HG02943 (cell line): ENCODE results near the gene CAMSAP2.

ENCODE experiments used
- ATAC-seq: cut with Tn5 transposase; IDR thresholded peaks from one replicate; pipeline ENCODE4 v1.9.1; 2021; ENCODE audit warnings: mild to moderate bottlenecking, low read depth, moderate library complexity; ENCODE audit not compliant: unreplicated experiment

The CAMSAP2 gene

GRCh38 chr1:200895801-200896530 is 157.3 kb downstream of the CAMSAP2 start:
- peak; percentile 61 for ATAC-seq

DNA sequence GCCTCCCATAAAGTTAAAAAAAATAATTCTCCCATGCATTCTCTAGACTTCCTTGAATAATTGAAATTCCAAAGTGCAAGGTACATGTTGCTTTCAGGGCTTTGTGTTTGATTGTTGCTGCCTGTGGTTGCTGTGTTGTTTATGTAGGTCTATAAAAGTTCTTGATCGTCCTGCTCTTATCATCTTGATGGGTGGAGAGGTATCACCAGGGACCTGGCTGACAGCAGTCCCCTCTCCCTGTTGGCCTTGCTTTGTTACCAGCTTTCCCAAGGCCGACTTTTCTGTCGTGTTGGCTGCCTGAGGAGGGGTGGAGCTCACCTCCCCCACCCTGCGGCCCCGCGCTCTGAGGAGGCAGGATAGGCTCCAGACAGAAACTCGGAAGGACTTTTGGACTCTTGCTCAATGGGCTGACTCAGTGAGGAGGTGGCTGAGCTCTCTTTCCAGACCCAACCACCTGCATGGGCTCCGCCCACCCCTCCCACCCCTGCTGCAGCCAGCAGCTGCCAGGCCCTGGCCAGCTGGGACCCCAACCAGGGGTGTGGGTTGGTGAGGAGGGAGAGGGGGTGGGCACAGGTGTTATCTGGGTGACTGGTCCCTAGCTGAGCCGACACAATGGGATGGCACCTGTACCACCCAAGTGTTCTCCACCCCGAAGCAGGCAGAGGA is 158.0 kb downstream of the CAMSAP2 start:
- no peak for ATAC-seq

DNA sequence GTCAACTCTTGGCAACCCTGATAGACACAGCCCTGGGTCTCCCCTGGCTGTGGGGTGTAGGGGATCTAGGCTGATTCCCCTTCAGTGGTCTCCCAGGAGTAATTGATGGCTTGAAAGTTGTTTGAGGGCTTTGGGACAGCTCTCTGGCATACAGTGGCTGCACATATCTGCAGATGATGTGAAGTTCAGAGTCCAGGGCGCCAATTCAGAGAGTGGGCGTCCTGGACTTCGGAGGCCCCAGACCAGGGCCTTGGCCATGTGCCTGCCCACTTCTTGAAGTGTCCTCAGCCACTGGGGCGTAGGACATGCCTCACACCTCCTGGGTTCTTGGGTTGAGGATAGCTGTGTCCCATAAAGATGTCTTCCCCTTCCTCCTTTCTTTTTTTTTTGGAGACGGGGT is 158.6 kb downstream of the CAMSAP2 start:
- ATAC-seq = no peak

DNA sequence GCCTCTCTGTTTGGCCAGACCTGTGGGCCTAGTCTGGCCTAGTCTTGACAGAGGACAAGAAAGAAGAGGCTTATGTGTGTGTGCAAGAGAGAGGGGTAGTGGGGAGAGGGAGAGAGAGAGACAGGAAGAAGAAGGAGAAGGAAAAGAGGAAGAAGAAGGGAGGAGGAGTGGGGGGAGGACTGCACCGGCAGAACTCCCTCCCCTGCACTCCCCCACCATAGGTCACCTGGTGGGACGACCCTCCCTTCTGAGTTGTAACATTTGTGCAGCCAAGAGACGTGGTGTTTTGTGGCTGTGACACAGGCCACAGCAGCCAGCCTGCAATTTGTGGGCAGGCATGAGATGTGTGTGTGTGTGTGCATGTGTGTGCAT is 160.3 kb downstream of the CAMSAP2 start:
- ATAC-seq = no peak

DNA sequence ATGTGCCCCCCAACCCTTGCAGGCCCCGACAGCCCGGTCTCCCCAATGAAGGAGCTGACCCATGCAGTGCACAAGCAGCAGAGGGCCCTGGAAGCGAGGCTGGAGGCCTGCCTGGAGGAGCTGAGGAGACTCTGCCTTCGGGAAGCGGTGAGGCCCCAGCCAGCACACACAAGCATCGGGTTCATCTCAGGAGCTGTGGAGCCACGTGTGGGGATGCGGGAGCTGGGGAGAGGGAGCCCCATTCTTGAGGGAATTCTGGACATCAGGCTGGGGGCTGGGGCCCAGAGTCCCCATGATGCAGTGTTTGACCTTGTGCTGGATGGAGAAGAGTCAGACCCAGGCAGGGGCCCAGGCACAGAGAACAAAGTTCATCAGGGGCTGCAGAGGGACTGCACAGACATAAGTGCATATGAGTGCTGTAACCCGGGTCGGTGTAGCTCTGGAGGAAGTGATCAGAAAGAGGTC is 160.8 kb downstream of the CAMSAP2 start:
- ATAC-seq = no peak

- ATAC-seq = no peak
Observed at GRCh38 chr1:200899954-200900867, 161.5 kb downstream of the CAMSAP2 start.

GRCh38 chr1:200900877-200901276 is 162.2 kb downstream of the CAMSAP2 start:
- ATAC-seq = no peak

DNA sequence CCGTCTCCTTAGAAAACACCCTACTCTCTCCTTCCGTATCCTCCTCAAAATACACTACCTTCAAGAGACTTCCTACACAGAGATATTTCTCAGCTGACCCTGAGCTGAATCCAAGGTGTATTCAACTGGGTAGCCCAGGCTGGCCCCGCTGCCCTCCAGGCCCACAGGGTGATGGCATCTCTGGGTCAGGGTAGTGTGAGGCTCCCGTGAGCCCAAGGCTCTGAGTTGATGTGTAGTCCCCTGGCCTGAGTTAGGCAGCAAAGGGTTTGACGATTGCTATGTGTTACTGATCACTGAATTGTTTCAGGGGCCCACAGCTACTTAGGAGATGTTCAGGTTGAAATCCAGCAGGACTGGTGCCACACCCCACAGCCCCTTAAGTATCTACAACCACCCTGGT is 162.7 kb downstream of the CAMSAP2 start:
- no peak for ATAC-seq

DNA sequence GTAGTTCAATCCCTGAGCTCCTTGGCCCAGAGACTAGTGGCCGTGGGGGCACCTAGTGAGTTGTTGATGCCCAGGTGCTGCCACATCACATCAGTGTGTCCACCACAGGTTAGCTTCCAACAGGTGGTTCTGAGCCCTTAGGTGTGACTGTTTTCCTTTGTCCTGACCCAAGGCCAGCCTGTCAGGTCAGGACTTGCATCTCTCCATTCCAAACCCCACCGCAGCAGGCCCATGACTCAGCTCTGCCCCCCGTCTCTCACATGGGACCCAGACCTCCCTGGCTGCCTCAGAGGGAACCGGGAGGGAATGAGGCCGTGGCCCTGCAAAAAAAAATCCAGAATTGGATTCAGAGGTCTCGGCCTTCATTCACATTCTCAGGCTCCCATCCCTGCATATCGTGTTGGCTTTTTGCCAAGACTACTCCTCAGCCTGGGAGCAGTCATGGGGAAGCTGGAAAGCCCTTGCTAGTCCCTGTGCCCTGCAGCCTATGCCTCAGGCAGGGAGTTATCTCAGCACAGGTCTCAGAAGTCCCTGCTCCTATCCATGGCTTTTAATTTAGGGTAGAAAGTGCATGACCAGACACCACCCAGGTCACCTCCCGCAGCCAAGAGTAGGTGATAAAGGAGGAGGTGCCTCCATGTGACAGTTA is 163.2 kb downstream of the CAMSAP2 start:
- no peak for ATAC-seq

- no peak for ATAC-seq
Observed at GRCh38 chr1:200903793-200904192, 165.1 kb downstream of the CAMSAP2 start.

- ATAC-seq = no peak
Observed at GRCh38 chr1:200904772-200905171, 166.1 kb downstream of the CAMSAP2 start.

DNA sequence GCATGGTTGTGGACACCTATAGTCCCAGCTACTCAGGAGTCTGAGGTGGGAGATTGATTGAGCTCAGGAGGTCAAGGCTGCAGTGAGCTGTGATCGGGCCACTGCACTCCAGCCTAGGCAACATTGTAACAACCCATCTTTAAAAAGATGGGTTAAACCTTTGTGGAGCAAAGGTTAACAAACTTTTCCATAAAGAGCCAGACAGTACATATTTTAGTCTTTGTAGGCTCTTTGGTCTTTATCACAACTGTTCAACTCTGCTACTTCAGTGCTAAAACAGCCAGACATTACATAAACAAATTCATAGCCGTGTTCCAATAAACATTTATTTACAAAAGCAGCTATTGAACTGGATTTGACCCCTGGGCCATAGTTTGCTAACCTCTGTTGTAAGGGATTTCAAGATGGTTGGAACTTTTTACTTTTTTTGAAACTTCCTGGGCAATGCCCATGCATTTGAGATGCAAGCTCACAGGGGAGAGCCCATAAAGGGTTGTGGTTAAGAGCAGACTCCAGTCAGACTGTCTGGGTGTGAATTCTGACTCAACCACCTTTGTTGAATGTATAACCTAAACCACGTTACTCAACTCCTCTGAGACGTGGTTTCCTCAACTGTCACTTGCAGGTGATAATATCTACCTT is 166.8 kb downstream of the CAMSAP2 start:
- no peak for ATAC-seq

DNA sequence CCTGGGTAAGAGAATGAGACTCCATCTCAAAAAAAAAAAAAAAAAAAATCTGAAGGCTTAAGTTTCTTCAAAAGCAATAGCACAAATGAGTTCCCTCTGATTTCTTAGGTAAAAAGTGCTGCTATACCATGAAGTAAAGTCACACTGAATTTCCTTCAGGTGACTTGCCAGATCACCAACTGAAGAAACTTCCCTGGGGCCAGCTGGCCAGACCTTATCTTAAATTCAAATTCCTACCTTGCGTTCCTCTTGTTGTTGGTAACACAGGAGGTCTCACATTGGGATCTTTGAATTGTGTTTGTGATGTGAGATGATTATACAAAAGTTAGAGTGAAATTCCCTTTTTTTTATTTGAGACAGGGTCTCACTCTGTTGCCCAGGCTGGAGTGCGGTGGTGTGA is 167.8 kb downstream of the CAMSAP2 start:
- no peak for ATAC-seq

DNA sequence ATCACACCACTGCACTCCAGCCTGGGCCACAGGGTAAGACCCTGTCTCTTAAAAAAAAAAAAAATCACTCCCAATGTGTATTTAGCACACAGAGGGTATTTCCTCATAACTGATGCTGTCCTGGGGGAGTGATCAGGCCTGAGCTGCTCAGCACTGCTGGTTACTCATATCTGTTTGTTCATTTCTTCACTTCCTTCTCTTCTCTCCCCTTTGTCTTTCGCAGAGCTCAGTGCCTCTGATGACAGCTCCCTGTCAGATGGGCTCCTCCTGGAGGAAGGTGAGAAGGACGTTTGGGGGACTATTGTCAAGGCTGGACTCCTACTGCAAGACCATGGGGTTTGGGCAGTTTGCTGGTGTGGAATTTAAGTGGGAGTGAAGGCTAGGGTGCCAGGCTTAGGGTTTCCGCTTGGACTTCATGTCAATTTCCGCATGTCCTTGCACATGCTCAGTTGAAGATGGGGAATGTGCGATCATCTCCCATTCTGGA is 169.0 kb downstream of the CAMSAP2 start:
- peak; percentile 48 for ATAC-seq

DNA sequence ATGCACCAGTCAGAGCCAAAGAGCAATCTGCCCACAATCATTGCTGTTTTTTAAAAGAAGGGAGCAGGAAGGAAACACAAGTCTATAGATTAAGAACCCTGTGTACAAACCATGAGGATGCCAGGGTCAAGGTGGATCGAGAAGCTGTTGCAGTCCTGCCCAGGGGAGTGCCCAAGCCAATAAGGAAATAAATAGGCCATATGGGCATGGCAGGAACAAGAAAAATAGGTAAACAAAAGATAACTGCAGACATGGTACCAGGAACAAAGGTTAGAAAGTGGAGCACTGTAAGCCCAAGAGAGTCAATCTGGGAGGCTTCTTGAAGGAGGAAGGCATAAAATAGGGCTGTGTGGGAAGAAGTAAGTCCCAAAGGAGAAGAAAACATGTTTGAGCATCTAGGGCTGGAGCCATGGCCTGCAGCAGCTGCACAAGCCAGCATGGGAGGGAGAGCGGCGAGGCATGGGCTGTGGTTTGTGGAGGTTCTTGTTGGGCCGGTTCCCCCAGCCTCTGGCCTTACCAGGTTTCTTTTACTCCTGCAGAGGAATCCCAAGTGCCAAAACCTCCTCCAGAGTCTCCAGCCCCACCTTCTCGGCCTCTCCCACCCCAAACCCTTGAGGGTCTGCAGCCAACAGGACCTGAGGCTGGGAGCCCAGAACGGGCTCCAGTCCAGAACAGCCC is 169.6 kb downstream of the CAMSAP2 start:
- no peak for ATAC-seq

DNA sequence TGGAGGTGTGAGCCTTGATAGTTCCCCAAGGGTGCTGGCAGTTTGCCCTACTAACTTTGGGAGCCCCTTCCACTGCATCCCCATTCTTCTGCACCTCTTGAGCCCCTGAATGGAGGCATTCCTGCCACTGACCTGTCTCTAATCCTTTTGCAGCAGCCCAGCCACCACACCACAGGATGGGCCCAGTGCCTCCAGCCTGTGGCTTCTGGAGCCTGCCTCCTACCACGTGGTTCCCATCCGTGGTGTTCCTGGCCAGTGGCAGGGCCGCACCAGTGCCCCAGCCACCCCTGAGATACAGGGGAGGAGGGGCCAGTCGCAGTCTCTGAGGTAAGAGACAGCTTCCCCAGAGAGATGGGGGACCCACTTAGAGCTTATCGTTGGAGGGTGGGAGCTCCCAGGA is 170.4 kb downstream of the CAMSAP2 start:
- ATAC-seq = peak; percentile 35

GRCh38 chr1:200909757-200910239 is 171.1 kb downstream of the CAMSAP2 start:
- peak; percentile 53 for ATAC-seq
